MCF 10A (cell line): ENCODE results near the gene RAB8A. TPM values are rescaled to one million over a fixed set of nuclear protein-coding genes. Genes with fewer than 3 reads are reported as not detected.

ENCODE experiments used
- BruUV-seq: library from RNA; stranded (reverse); fragments of 400-500 nt; replicated peaks from 2 replicates; lab custom pipeline; 2021; lab: Mats Ljungman, UMichigan
- CTCF ChIA-PET: fragments of 300-600 bp; sonication (Branson Sonifier 250); formaldehyde crosslinking; extraction: SDS; loops from one replicate; lab custom pipeline; 2021; ENCODE audit warnings: antibody characterized with exemption, inconsistent platforms; lab: Yijun Ruan, JAX
- POLR2A ChIA-PET: fragments of 300-600, 350-650 bp; sonication (Branson Sonifier 250); formaldehyde crosslinking; extraction: SDS; loops from one replicate; lab custom pipeline; 2020; ENCODE audit warnings: antibody characterized with exemption, inconsistent platforms; lab: Yijun Ruan, JAX
- DNase-seq: peaks from one replicate; pipeline ENCODE4 v3.0.0-alpha.2; 2018; ENCODE audit not compliant: unreplicated experiment
- H3K27ac Mint-ChIP-seq: one replicate; pipeline ENCODE4 v1.8.0; 2022; ENCODE audit warnings: mild to moderate bottlenecking, low read depth, mixed read lengths; ENCODE audit not compliant: unreplicated experiment
- H3K27me3 Mint-ChIP-seq: one replicate; pipeline ENCODE4 v1.8.0; 2022; ENCODE audit warnings: mixed read lengths; ENCODE audit not compliant: insufficient read depth, unreplicated experiment
- H3K36me3 Mint-ChIP-seq: one replicate; pipeline ENCODE4 v1.8.0; 2022; ENCODE audit warnings: mild to moderate bottlenecking, moderate library complexity, mixed read lengths; ENCODE audit not compliant: insufficient read depth, unreplicated experiment
- H3K4me1 Mint-ChIP-seq: one replicate; pipeline ENCODE4 v1.8.0; 2022; ENCODE audit warnings: mixed read lengths; ENCODE audit not compliant: insufficient read depth, unreplicated experiment
- H3K4me3 Mint-ChIP-seq: one replicate; pipeline ENCODE4 v1.8.0; 2022; ENCODE audit warnings: mild to moderate bottlenecking, moderate library complexity, mixed read lengths; ENCODE audit not compliant: unreplicated experiment
- H3K9me3 Mint-ChIP-seq: one replicate; pipeline ENCODE4 v1.8.0; 2022; ENCODE audit warnings: mixed read lengths; ENCODE audit not compliant: unreplicated experiment
- intact Hi-C: fragments of 100-400 bp; cut with micrococcal nuclease; formaldehyde crosslinking; loops from 2 replicates; pipeline ENCODE4 v1.14.1; 2022
- total RNA-seq: library from RNA; stranded (reverse); gene quantifications from 2 replicates; pipeline ENCODE4 v1.2.3, GENCODE V29; 2022
- TF ChIP-seq, protein P1 (sequence below): fragments of 200-600 bp; IDR thresholded peaks from one replicate; pipeline ENCODE4 v1.8.0; 2022; ENCODE audit warnings: antibody characterized with exemption, mild to moderate bottlenecking; ENCODE audit not compliant: unreplicated experiment

Gene RAB8A
- total RNA-seq, 1 experiment from 2014 or later, result 41.6 TPM

DNA sequence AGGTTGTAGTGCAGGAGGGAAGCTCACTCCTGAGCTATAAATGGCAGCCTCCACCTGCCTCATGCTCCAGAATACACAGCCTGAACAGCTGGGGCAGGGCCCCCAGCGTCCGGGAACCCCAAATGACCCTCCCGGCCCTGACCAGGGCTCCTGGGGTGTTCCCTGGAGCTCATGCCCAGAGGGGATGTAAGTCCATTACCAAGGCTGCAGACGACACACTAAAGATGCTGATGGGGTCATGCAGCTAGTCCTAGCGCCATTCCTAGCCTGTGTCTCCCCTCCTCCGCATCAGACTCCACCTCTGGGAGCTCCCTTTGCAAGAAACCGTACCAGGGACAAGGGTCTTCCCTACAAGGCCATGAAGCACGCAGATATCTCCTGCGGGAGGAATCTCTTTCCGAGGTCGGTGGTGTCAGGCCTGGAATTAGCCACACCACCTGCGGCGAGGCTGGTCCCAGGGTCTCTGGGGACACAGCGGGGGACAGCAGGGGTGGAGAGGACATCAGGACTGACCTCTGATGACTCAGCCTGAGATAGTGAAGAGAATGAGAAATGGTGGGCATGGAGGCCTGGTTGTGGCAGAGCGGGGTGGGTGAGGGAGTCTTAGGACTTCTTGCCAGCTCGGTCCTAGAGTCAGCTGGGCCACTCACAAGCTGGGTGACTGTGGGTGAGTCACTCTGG is 47.3 kb upstream of the RAB8A start:
- ChIA-PET CTCF (interaction anchor here (0.6 to 3.6 kb wide), 6 partner anchors 23 to 943 kb away, joined by 3 to 20 read pairs (median 5); no protein-coding TSS in a partner anchor), POLR2A (interaction anchor here (1.1 to 1.6 kb wide), 2 partner anchors 13 to 14 kb away, joined by 3 to 5 read pairs; no protein-coding TSS in a partner anchor)
- no peaks in the 10 kb centered on the region for H3K9me3 Mint-ChIP-seq
- intact Hi-C loops, result no loop called here
- BruUV-seq, result no TSS peak
- peaks cover 12% of the 10 kb centered on the region for H3K4me1 Mint-ChIP-seq
- H3K27ac Mint-ChIP-seq, result no peak overlapping the region
- TF ChIP-seq, protein P1, sequence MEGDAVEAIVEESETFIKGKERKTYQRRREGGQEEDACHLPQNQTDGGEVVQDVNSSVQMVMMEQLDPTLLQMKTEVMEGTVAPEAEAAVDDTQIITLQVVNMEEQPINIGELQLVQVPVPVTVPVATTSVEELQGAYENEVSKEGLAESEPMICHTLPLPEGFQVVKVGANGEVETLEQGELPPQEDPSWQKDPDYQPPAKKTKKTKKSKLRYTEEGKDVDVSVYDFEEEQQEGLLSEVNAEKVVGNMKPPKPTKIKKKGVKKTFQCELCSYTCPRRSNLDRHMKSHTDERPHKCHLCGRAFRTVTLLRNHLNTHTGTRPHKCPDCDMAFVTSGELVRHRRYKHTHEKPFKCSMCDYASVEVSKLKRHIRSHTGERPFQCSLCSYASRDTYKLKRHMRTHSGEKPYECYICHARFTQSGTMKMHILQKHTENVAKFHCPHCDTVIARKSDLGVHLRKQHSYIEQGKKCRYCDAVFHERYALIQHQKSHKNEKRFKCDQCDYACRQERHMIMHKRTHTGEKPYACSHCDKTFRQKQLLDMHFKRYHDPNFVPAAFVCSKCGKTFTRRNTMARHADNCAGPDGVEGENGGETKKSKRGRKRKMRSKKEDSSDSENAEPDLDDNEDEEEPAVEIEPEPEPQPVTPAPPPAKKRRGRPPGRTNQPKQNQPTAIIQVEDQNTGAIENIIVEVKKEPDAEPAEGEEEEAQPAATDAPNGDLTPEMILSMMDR, result no peak
- DNase-seq, result no peak
- H3K36me3 Mint-ChIP-seq, result no peaks in the 10 kb centered on the region
- H3K27me3 Mint-ChIP-seq, result no peaks in the 10 kb centered on the region
- H3K4me3 Mint-ChIP-seq, result no peak overlapping the region

DNA sequence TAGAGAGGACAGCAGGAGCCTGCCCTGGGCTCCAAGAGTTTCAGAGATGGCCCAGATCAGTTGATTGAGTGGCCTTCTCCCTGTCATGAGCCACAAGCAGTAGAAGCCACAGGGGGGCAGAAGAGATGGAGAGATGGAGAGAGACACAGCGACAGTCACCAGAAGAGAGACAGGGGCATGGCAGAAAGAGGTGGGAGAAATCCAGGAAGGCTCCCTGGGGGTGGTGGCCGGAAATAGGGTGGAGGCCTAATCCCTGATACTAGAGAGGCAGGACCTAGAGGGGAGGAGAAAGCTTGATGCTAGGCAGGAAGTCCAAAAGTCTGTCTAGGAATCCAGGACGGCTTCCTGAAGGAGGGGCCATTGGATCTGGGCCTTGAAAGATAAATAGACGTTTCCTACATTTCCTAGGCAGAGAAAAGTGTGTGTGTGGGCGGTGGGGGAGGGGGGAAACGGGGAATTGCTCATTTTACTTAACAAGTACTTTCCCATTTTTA is 45.0 kb upstream of the RAB8A start:
- Mint-ChIP-seq H3K27me3 (no peaks in the 10 kb centered on the region), H3K4me3 (no peak overlapping the region), H3K4me1 (peaks cover 12% of the 10 kb centered on the region), H3K9me3 (no peaks in the 10 kb centered on the region), H3K36me3 (no peaks in the 10 kb centered on the region), H3K27ac (no peak overlapping the region)
- ChIA-PET CTCF (interaction anchor here (0.6 to 3.6 kb wide), 7 partner anchors 9 to 647 kb away, joined by 3 to 19 read pairs (median 3); partner anchors contain the start of genes AKAP8L and TPM4), POLR2A (interaction anchor here (0.6 to 4.3 kb wide), 6 partner anchors 10 to 254 kb away, joined by 3 to 51 read pairs (median 4); partner anchors contain the start of genes RAB8A and TPM4)
- peak; percentile 88 for DNase-seq
- BruUV-seq, result no TSS peak
- TF ChIP-seq, protein P1, result no peak
- intact Hi-C loops, result loop anchor here (1.0 to 2.0 kb wide), 2 partner anchors 13 to 44 kb away; partner anchors contain the start of gene RAB8A

DNA sequence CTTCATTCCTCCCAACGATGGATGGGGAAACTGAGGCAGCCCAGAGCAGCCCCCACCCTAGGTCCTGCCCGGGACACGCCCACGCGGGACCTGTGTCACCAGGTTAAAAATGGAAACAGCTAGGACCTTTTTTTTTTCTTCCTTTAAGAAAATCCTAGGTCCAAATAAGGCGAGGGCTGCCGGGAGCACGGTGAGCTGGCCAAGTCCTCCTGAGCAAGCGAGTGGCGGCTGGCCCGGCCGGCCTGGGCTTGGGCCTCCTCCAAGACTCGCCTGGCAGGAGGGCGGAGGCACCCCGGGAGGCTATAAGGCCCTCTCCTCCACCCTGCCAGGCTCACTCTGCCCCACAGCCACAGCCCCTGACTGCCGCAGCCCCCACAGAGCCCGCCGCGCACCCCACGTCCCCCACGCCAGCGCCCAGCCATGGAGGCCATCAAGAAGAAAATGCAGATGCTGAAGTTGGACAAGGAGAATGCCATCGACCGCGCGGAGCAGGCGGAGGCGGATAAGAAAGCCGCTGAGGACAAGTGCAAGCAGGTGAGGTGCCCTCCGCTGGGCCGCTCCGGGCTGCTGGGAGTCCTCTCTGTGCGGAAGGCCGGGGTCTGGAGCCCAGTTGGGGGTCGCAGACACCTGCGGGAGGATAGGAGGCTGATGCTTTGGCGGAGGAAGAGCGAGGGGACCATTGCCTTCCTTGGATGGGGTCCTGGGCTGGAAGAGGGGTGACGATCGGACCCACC is 44.3 kb upstream of the RAB8A start:
- Mint-ChIP-seq H3K9me3 (no peaks in the 10 kb centered on the region), H3K4me1 (peaks cover 12% of the 10 kb centered on the region), H3K36me3 (no peaks in the 10 kb centered on the region), H3K4me3 (no peak overlapping the region), H3K27ac (no peak overlapping the region), H3K27me3 (no peaks in the 10 kb centered on the region)
- TF ChIP-seq, protein P1, result no peak
- ChIA-PET POLR2A (interaction anchor here (0.7 to 4.3 kb wide), 4 partner anchors 9 to 53 kb away, joined by 3 to 51 read pairs (median 6); partner anchors contain the start of genes RAB8A and TPM4), CTCF (interaction anchor here (0.6 to 3.6 kb wide), 4 partner anchors 18 to 437 kb away, joined by 3 to 19 read pairs (median 4); no protein-coding TSS in a partner anchor)
- peak; percentile 92 for DNase-seq
- intact Hi-C loops, result loop anchor here (1.0 to 2.0 kb wide), 2 partner anchors 12 to 43 kb away; partner anchors contain the start of gene RAB8A
- no TSS peak for BruUV-seq
